Right cardiac atrium (tissue), 5 donors: ENCODE results near the gene STMND1. TPM values are rescaled to one million over a fixed set of nuclear protein-coding genes. Genes with fewer than 3 reads are reported as not detected.
A peak's percentile ranks its signal among the peaks of the same experiment; 100 is the strongest.

Experiments used
- ATAC-seq, 2 donors: fragments of 200-7000 bp; cut with Tn5 transposase; one replicate each; pipeline versions ENCODE4 v1.8.0 to v1.9.1; 2020; ENCODE audit warnings: moderate library complexity in 2 of 2, mild to moderate bottlenecking in 1 of 2
- DNase-seq, 3 donors: peaks; one replicate each; pipeline ENCODE4 v3.0.0-alpha.2; 2020
- H3K27ac ChIP-seq: one replicate; pipeline ENCODE4 v1.5.1; 2013; ENCODE audit warnings: mild to moderate bottlenecking, low read length, control low read depth, moderate library complexity
- H3K27me3 ChIP-seq: one replicate; pipeline ENCODE4 v1.6.1; 2013; ENCODE audit not compliant: control insufficient read depth, insufficient read depth
- H3K4me1 ChIP-seq: one replicate; pipeline ENCODE4 v1.6.1; 2013; ENCODE audit warnings: low read length; ENCODE audit not compliant: control insufficient read depth, insufficient read depth
- H3K4me3 ChIP-seq: one replicate; pipeline ENCODE4 v1.5.1; 2013; ENCODE audit warnings: low read length, control low read depth
- H3K9me3 ChIP-seq: one replicate; pipeline ENCODE4 v1.6.1; 2013; ENCODE audit warnings: low read length; ENCODE audit not compliant: control insufficient read depth
- WGBS: extraction: QIAGEN DNeasy Blood & Tissue Kit; methylation state at CpG from one replicate; pipeline ENCODE4 v1.1.7; 2013; 5-methylcytosine and 5-hydroxymethylcytosine counted together
- intact Hi-C, 4 donors: fragments of 100-400 bp; cut with DNase I; formaldehyde crosslinking; loops; one replicate each; pipeline versions ENCODE4 v1.11.0 to v1.14.0; 2022 to 2023
- polyA plus RNA-seq: library from polyadenylated mRNA; stranded (reverse); fragments of 200-250 nt; gene quantifications from one replicate; pipeline ENCODE4 v1.2.3, GENCODE V29; 2013
- total RNA-seq, 4 donors: library from RNA; stranded (reverse); fragmentation: NEBNext Ultra II Directional; extraction: Animal tissue kit (Norgen Biotek cat#: 25700); gene quantifications; one replicate each; pipeline ENCODE4 v1.2.1, GENCODE V29; 2021
- donor health status: healthy with polysubstance abuse.
- donor health status: DM: no; HTN: yes; CAD: no.
- donor health status: DM: no; HTN: no; CAD: no.
- donor health status: DM: no; HTN: yes; CAD: no; lungs with severe emphysema.
- donor health status: DM: yes; HTN: yes; CAD: no.

STMND1 gene
- total and polyA plus RNA-seq, 5 donors = not detected

DNA sequence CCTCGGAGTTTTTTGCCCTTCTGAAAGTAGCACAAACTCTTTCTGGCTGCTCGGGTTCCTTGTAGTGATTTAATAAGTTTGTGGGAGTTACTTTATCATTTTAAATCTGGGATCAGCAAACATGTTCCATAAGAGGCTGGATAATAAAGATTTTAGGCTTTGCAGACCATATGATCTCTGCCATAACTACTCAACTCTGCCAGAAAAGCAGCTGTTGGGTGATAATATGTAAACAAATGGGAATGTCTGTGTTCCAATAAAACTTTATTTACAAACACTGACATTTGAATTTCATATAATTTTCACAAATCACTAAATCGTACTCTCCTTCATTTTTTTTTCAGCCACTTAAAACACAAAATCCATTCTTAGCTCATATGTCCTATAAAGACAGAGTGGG lies 3.9 kb upstream of the STMND1 start:
- WGBS = 62% methylated on average over 3 of the region's 3 CpGs
- H3K4me1 ChIP-seq = peaks cover 2% of the 10 kb centered on the region
- H3K9me3 ChIP-seq = no peaks in the 10 kb centered on the region
- H3K27ac ChIP-seq = no peak overlapping the region
- intact Hi-C loops = no loop called here
- no peak overlapping the region for H3K4me3 ChIP-seq
- no peaks in the 10 kb centered on the region for H3K27me3 ChIP-seq
- DNase-seq = no peak
- ATAC-seq = no peak

DNA sequence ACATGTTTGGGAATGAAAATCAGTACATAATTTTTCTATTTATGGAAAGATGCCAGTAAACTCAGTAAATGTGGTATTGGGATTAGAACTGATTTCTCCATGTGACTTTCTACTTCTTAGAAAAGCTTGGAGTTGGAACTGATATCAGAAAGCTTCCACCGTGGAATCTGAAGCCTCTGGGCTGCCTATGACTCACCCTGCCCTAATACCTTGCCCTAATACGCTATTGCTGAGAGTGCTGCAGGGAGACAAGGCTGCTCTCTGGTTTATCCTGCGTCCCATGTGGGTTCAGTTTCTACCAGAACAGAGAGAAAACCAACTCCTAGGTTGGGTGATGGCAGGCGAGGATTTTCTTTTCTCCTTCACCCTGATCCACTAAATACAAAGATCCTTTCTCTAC lies 3.3 kb upstream of the STMND1 start:
- WGBS = 68% methylated on average over 4 of the region's 4 CpGs
- Histone ChIP-seq H3K27ac (no peak overlapping the region), H3K4me1 (peaks cover 2% of the 10 kb centered on the region), H3K4me3 (no peak overlapping the region), H3K27me3 (no peaks in the 10 kb centered on the region), H3K9me3 (no peaks in the 10 kb centered on the region)
- ATAC-seq = no peak
- no peak for DNase-seq
- intact Hi-C loops = no loop called here

DNA sequence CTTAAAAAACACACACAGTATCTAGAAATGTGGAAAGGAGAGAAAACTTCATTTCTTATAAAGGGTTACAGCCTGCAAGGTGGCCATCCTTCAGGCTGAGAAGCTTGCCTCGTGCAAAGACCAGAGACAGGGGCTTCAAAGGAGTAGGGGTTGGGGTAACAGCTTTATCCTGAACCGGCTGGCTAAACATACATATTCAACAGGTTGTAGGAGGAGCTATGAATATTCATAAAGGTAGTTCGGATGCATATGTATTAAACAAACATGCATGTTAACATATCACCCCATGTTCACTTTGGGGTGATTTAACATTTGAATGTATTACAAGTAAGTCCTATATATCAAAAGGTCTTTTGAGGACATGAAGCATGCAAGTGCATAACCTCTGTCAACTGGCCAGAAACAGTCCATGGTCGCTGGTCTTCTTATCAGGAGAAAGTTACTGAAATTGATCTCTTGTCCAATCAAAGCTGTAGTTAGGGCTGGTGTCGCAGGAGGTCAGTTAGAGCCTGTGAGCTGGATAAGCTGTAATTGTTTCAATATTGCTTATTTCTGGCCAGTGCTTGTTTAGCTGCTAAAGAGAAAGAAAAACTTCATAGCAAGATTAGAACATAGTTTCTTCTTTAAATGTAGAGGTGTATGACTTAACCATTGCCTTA lies 2.3 kb upstream of the STMND1 start:
- intact Hi-C loops = no loop called here
- no peak for ATAC-seq
- WGBS = 43% methylated on average over 5 of the region's 5 CpGs

DNA sequence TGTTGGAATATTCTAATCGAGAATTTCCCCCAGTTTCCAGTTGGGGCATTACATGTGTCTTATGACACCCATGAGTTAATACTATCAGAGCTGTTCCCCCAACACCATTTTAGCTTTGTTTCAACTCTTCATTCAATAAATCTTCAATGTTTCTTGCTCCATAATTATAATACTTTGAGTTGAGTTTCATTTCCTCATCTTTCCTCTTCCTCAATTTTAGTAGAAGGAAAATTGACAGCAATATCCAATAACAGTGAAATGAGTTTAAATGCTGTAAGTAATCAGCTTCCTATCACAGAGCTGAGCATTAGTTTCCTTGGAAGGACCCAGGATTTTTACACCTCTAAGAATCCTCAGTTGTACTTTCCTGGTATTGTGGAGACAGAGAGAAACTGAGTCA lies 1.0 kb upstream of the STMND1 start:
- no peaks in the 10 kb centered on the region for H3K27me3 ChIP-seq
- ATAC-seq (no peak), DNase-seq (no peak)
- H3K4me1 ChIP-seq = peaks cover 2% of the 10 kb centered on the region
- WGBS = 86% methylated on average over 1 of the region's 1 CpG
- no peaks in the 10 kb centered on the region for H3K9me3 ChIP-seq
- intact Hi-C loops = no loop called here
- H3K4me3 ChIP-seq = no peak overlapping the region
- no peak overlapping the region for H3K27ac ChIP-seq

More for the DNA sequence above, 2.3 kb upstream of the STMND1 start:
- DNase-seq = no peak
- Histone ChIP-seq H3K27me3 (no peaks in the 10 kb centered on the region), H3K4me3 (no peak overlapping the region), H3K4me1 (peaks cover 2% of the 10 kb centered on the region), H3K27ac (no peak overlapping the region), H3K9me3 (no peaks in the 10 kb centered on the region)

DNA sequence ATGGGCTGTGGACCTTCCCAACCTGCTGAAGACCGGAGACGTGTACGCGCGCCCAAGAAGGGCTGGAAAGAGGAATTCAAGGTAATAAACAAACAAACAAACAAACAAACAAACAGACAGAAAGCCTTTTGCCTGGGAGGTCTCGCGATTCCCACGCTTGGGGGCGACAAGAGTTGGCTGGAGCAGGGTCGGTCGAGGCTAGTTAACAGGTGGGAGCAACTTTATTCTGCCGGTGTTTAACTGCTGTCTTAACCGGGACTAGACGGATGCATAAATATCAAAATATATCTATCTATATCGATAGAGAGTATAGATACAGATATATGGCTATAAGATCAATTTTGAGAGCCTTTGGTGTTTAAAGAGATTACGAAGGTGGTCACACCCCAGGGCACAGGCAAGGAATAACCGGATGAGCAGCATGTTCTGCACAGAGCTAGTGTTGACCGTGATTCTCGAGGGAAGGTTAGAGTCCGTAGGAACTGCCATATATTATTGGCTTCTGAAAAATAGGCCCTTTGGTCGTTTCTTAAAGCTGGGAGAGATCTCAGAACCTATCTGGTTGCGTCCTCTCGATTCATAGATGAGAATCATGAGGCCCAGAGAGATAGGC lies 514 bp downstream of the STMND1 start:
- Histone ChIP-seq H3K4me3 (peak overlapping the region; percentile 50), H3K9me3 (no peaks in the 10 kb centered on the region), H3K27ac (no peak overlapping the region), H3K27me3 (no peaks in the 10 kb centered on the region), H3K4me1 (peaks cover 2% of the 10 kb centered on the region)
- 34% methylated on average over 23 of the region's 23 CpGs for WGBS
- no peak for DNase-seq
- intact Hi-C loops = no loop called here
- ATAC-seq = no peak

DNA sequence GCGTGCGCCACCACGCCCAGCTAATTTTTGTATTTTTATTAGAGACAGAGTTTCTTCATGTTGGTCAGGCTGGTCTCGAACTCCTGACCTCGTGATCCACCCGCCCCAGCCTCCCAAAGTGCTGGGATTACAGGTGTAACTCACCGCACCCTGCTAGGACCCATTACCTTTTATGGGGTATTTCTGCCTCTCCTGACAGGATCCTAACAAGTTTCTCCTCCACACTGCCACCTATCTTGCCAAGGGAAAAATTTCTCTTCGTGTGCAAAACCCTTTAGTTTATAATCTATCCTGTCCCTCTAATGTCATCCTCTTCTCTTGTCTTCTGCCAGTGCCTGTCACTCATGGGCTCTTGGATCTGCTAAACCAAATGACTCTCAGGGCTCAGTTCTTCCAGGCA lies 1.9 kb downstream of the STMND1 start:
- H3K27me3 ChIP-seq = no peaks in the 10 kb centered on the region
- no peaks in the 10 kb centered on the region for H3K9me3 ChIP-seq
- no peak overlapping the region for H3K27ac ChIP-seq
- intact Hi-C loops = no loop called here
- WGBS = 88% methylated on average over 8 of the region's 8 CpGs
- H3K4me3 ChIP-seq = no peak overlapping the region
- H3K4me1 ChIP-seq = peaks cover 2% of the 10 kb centered on the region
- ATAC-seq (no peak), DNase-seq (no peak)

DNA sequence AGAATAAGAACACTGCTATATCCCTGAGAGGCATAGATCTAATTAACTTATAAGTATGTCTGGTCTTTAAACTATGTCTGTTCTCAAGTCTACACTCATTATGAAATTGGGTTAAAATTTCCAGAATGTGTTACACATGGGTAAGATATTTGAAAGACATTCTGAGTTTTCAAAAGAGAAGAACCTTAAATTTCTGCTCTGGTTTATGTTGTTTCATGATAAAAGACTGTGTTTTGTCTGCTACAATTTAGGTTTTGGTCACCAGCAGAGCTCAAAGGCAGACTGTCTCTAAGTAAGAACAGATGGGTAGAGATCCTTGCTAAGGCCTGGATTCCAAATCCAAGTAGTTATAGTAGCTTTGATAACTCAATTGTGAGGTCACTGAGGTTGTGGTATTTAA lies 6.0 kb downstream of the STMND1 start:
- ATAC-seq (no peak), DNase-seq (no peak)
- intact Hi-C loops = no loop called here
- no peak overlapping the region for H3K4me3 ChIP-seq
- H3K9me3 ChIP-seq = no peaks in the 10 kb centered on the region
- H3K27ac ChIP-seq = no peak overlapping the region
- H3K27me3 ChIP-seq = no peaks in the 10 kb centered on the region
- H3K4me1 ChIP-seq = no peaks in the 10 kb centered on the region

DNA sequence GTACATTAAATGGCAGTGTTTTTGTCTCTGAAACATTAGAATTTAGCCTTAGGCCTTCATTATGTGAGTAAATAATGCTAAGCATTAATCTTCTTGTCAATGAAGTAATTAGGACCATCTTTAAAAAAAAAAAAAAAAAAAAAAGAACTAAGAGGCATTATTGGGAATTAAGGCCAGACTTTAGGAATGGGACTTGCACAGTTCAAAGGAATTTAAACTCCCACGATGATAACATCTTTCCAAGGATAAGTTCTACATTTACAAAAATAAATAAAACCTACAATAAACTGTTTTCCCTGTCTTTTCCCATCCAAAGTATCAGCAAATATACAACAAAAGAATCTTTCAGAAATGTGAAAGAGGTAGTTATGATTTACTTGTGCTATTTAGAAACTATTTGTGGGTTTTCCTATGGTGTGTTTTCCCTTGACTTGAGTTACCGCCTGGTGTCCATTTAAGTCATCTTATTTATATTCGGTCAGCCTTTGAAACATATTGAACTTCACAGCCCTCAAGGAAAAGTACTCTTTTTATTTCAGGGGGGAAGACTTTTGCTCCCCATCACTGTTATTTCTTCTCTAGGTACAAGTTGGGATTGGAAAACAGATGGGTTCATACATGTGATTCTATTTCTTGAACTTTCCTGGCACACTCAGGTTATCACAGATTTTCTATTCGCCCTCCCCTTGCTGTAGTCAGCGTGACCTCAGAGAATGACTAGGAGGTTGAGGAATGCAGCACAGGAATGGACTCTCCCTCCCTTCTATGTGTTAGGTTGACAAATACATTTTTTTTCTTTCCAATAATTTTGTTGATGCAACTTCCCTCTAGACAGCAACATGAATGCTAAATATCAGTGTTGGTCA lies 13.6 kb downstream of the STMND1 start:
- no peaks in the 10 kb centered on the region for H3K9me3 ChIP-seq
- H3K4me1 ChIP-seq = no peaks in the 10 kb centered on the region
- ATAC-seq (peak; percentile 51 to 63), DNase-seq (no peak)
- intact Hi-C loops = no loop called here
- H3K4me3 ChIP-seq = no peak overlapping the region
- WGBS = 72% methylated on average over 5 of the region's 5 CpGs
- H3K27ac ChIP-seq = no peak overlapping the region
- no peaks in the 10 kb centered on the region for H3K27me3 ChIP-seq

DNA sequence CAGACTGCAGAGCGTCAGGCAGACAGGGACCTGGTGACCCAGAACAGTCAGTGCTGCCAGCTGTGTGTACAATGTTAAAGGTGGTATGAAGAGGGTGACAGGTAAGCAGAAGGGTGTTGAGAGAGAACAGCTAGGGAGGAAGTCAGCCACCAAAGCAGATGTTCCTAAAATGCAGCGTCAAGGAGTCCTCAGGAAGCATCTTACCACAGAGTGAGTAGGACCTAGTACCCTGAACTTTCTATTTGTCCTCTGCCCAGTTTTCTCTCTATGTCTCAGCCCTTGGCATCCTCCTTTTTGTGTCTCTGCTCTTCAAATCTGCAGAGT lies 14.2 kb downstream of the STMND1 start:
- Histone ChIP-seq H3K4me1 (no peaks in the 10 kb centered on the region), H3K9me3 (no peaks in the 10 kb centered on the region), H3K27me3 (no peaks in the 10 kb centered on the region), H3K4me3 (no peak overlapping the region), H3K27ac (no peak overlapping the region)
- ATAC-seq (no peak), DNase-seq (no peak)
- intact Hi-C loops = no loop called here
- 72% methylated on average over 2 of the region's 2 CpGs for WGBS

DNA sequence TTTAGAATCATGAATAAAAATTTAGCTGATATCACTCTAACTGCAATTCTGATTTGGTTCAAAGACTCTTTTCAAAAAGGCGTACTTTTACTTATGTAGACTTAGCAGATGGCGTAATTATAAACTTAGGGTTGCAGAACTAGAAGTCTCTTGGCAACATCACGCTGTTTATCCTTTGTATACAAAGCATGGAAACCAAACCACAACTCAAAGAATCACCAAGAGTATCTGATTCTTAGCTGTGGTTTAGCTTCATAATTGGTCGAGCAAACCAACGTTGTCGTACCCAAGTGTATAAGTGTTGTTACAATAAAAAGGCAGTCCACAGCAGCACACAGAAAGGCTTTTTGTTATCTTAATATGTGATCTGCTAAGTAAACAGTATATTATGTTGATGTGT lies 18.2 kb downstream of the STMND1 start:
- DNase-seq (no peak), ATAC-seq (no peak)
- no peaks in the 10 kb centered on the region for H3K4me1 ChIP-seq
- H3K9me3 ChIP-seq = no peaks in the 10 kb centered on the region
- H3K4me3 ChIP-seq = no peak overlapping the region
- no peaks in the 10 kb centered on the region for H3K27me3 ChIP-seq
- H3K27ac ChIP-seq = no peak overlapping the region
- WGBS = 87% methylated on average over 6 of the region's 6 CpGs
- intact Hi-C loops = no loop called here

DNA sequence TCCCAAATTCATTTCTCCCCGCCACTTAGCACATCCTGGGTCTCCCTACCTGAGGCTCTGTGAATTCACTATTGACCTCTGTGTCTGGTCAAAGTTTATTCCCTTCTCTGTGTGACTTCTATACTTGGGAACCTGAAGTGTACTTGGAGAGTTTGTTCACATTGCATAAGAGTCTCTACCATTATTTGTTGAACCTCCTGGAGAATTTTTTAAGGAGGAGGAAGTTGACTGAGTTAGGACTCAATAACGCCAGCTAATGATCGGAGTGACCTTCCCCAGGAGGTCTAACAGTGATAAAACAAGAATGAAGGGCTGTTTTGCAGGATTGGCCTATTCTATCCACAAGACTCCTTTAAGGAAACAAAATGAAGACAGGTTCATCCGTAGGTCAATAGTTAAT lies 23.6 kb downstream of the STMND1 start:
- Histone ChIP-seq H3K27me3 (no peaks in the 10 kb centered on the region), H3K4me3 (no peak overlapping the region), H3K4me1 (no peaks in the 10 kb centered on the region), H3K27ac (no peak overlapping the region), H3K9me3 (no peaks in the 10 kb centered on the region)
- 69% methylated on average over 4 of the region's 4 CpGs for WGBS
- intact Hi-C loops = no loop called here
- ATAC-seq (no peak), DNase-seq (no peak)
